Measurements from ENCODE around the gene ACOT11.

Gene ACOT11

DNA sequence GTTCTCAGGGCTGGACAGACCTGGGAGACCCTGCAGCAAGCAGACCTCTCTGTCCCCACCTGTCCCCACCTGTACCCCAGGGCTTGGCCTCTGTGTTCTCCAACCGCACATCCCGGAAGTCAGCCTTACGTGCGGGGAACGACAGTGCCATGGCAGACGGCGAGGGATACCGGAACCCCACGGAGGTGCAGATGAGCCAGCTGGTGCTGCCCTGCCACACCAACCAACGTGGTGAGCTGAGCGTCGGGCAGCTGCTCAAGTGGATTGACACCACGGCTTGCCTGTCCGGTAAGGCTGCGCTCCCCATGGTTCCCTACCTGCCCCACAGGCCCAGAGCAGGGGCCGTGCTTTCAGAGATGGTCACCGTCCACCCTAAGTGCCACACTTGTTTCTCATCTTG lies 36.5 kb downstream of the ACOT11 start:
- no peak for DNase-seq (ENCODE audit: low read depth in 2 of 3, low spot score in 2 of 3)

DNA sequence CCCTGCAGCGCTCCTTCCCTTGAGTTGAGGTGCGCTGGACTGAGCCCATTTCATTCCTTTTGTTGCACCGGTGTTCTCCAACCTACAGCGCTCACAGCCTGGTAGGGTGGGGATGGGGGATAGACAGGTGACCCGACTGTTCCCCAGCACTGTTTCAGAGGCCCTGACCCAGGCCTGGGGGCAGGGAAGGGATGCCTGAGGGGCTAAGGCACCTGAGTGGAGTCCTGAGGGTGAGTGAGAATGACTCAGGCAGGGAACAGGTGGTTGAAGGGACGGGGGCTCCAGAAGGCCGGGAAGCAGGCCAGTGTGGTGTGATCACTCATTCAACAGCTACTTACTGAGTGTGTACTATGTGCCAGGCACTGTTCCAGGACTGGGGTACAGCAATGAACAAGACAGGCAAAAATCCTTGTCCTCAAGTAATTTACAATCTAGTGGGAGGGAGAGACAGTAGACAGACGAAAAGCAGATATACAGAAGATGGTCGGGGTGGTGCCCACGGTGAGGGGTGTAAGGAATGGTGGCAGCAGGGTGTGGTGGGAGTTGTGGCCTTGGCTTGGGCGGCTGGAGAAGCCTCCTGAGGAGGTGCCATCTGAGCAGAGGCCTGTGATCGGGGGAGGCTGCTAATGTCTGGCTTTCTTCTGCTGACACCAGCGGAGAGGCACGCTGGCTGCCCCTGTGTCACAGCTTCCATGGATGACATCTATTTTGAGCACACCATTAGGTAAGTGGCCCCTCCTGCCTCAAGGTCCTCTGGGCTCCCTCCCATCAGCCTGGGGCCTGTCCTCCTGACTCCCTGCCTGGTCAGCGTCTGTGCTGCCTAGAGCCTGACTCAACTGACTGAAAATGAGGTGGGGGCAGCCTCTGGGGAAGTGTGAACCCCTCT lies 37.4 kb downstream of the ACOT11 start:
- DNase-seq (ENCODE audit: low read depth in 2 of 3, low spot score in 2 of 3), result no peak

DNA sequence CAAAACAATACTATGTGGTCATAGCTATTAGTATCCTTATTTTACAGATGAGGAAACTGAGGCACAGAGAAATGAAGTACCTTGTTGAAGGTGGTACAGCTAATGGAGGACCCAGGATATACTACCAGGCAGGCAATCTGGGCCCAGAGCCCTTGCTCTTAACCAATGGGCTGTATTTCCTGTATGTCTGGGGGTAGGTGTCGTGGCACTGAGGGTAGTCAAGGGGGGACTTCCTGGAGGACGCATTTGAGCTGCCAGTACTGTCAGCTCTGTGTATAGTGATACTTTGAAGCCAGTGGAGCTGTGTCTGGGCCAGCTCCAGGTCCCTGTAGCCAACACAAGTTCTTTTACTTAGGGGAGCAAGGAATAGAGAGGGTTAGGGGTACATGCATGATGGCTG lies 40.3 kb downstream of the ACOT11 start:
- DNase-seq (ENCODE audit: low read depth in 2 of 3, low spot score in 2 of 3), result no peak

DNA sequence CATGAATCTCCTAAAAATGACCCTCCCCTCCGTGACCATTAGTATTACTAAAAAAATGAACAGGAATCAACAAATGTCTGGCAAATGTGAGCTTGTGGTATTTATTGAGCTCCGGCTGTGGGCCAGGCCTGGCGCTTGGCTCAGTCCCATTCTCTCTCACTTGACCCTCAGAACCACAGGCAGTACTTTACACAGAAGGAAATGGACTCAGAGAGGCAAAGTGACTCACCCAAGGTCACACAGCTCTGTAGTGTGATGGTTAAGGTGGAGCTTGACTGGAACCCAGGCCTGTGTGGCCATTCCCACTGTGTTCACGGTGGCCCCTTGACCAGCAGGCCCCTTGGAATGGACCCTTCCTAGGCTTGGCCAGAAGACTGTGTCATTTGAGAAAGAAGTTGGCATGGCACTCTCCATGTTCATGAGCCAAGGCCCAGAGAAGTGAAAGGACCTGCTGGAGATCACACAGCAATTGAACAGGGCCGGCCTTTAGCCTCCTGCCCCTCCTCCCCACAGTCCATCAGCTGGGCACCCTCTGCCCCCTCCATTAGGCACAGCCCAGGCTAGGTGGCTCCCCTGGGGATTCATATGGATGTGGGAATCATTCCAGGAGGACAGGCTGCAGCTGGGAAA lies 43.2 kb downstream of the ACOT11 start:
- DNase-seq (ENCODE audit: low read depth in 2 of 3, low spot score in 2 of 3), result no peak

DNA sequence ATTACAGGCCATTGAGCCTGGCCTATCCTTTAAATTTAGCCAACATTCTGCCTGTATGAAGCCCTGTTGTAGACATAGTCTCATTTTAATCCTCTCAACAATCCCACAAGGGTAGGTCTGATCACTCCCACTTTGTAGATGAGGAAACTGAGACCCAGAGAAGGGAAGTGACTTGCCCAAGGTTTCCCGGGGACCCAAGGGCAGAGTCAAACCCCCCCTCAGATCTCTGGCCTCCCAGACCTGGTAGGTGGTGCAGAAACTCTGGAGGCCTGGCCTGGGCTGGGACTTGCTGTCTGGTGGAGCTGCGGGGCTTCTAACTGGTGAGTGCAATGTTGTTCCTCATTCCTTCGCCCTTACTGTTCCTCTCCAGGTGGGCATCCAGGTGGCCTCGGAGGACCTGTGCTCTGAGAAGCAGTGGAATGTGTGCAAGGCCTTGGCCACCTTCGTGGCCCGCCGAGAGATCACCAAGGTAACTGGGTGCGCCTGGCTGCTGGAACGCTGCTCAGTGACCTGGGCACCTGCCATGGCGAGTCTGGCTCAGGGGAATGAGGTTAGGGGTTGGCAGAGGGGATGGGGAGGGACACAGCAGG lies 45.6 kb downstream of the ACOT11 start:
- no peak for DNase-seq (ENCODE audit: low read depth in 2 of 3, low spot score in 2 of 3)

DNA sequence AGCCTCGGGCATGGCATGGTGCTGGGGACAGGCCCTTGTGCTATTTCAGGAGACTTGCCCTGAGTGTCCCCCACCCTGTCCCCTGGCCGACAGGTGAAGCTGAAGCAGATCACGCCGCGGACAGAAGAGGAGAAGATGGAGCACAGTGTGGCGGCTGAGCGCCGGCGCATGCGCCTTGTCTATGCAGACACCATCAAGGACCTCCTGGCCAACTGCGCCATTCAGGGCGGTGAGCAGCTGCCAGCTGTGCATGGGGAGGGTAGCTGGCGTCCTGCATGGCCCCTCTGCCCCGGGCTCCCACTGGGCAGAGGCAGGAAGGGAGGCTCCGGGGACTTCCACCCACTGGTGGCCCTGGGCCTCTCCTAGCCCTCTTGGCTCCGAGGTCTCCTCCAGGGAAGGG lies 46.4 kb downstream of the ACOT11 start:
- no peak for DNase-seq (ENCODE audit: low read depth in 2 of 3, low spot score in 2 of 3)

DNA sequence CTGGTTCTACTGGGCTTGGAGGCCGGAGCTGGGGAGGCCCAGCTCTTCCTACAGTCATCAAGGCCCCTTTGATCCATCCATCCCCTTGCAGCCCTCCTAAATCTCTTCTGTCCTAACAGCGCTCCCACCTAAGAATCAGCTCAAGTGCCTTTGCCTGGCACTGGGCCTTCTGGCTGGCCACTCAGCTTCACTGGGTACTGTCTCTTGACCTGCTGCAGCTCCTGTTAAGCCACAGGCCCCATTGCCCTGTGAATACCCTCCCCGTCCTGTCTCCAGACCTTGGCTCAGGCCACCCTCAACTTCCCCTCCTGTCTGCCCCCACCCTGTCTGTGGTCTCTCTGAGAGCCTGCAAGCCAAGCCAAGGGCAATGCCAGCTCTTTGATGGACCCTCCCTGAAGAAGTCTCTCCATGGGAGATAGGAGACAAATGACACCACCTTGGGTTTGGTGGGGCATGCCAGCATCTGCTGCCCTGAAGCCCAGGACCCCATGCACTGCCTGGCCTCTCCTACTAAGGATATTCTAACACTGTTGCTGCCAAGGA lies 48.0 kb downstream of the ACOT11 start:
- DNase-seq (ENCODE audit: low read depth in 2 of 3, low spot score in 2 of 3), result no peak

DNA sequence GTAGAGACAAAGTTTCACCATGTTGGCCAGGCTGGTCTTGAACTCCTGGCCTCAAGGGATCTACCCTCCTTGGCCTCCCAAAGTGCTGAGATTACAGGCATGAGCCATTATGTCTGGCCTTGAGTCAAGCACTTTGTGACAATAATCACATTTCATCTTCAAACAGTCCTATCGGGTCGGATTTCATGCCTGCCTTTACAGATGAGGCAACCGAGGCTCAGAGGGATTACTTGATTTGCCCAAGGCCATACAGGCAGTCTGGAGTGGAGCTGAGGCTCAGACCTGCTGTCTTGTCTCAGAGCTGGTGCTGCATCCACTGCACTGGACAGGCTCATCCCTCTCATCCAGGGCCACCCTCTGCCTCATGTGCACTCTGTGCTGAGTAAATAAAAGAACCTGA lies 48.7 kb downstream of the ACOT11 start:
- no peak for DNase-seq (ENCODE audit: low read depth in 2 of 3, low spot score in 2 of 3)

DNA sequence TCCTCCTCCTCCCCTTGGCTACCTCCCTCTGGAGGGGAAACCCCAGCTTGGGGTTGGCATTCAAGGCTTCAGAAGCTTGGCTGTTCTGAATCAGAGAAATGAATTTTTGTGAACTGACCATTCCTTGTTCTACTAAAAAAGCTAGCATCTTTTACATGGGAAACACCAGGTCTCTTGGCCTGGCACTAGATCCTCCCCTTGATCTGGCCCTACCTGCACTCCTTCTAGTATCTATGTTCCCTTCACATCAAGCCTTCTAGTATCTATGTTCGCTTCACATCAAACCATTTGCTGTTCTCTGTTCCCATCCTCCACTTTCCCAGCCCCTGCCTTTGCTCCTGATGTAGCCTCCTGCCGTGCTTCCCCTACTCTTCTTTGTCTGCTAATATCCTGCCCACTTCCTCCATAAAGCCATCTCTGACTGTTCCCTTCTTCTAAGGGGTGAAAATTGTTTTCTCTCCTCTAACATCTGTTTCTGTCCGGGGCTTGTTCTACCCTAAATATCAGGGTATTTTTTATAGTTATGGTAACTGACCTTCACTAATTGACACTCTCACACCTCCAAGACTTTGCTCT lies 49.5 kb downstream of the ACOT11 start:
- DNase-seq (ENCODE audit: low read depth in 2 of 3, low spot score in 2 of 3), result no peak

DNA sequence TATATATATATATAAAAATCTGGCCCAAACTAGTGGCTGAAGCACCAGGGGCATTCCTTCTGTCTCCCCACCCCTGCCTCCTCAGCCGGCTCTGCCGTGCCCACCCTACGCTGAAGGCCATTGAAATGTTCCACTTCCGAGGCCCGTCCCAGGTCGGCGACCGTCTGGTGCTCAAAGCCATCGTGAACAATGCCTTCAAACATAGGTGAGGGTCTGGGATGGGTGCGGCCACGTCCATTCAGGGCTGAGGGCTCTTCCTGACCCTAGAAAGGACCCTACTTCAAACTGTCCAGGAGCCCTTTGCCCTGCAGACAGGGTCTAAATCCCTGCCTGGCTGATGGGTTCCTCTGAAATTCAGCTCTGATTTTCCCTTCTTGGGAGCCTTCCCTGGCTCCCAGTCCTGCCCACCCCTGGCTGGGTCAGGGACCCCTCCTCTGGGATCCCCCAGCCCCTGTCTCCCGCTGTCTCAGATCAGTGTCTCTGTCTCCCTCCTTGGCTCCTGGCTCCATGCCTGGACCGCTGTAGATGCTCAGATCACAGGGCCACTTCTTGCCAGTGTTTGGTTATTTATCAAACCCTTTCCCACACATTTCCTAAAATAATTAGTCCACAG lies 51.3 kb downstream of the ACOT11 start:
- no peak for DNase-seq (ENCODE audit: low read depth in 2 of 3, low spot score in 2 of 3)

DNA sequence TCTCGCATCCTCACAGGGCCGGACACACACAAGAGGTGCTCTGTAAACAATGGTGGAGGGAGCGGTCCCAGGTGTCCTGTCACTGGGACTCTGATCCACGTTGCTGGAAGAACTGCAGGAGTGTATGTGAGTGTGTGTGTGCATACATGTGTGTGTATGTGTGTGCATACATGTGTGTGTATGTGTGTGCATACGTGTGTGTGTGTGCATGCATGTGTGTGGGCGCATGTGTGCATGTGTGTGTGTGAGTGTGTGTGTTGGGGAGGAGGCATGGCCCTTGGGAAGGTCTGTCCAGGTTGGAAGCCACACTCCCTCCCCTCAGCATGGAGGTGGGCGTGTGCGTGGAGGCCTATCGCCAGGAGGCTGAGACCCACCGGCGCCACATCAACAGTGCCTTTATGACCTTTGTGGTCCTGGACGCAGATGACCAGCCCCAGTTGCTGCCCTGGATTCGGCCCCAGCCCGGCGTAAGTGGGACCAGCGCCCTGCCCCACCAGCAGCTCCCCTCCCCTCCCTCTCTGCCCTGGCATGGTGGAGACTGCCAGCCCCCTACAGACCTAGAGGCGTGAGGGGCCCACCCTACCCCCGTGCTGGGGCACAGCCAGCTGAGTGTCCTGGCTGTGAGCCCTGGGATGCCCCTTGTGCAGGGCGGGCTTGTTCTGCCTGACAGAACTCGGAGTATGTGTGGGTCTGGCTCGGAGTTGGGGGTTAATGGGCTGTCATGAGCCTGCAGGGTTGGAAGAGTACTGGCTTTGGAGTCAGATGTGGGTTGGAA lies 53.1 kb downstream of the ACOT11 start:
- no peak for DNase-seq (ENCODE audit: low read depth in 2 of 3, low spot score in 2 of 3)

DNA sequence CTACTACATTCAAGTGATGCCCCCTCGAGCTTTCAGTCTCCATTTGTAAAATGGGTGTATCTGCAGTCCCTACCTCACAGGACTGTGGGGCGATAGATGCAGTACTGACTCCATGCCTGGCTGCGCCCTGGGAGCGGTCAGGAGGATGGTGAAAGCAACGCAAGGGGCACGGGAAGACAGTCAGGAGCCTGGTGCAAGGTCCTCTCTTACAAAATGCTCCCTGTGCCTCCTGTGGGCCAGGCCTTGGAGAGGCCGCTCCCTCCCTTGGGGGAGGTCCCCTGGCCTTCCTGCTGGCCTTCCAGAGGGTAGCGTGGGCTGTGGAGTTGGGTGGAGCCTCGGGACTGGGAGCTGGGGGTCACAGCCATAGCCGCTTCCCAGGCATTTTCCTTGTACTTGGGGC lies 53.7 kb downstream of the ACOT11 start:
- DNase-seq (ENCODE audit: low read depth in 2 of 3, low spot score in 2 of 3), result no peak

DNA sequence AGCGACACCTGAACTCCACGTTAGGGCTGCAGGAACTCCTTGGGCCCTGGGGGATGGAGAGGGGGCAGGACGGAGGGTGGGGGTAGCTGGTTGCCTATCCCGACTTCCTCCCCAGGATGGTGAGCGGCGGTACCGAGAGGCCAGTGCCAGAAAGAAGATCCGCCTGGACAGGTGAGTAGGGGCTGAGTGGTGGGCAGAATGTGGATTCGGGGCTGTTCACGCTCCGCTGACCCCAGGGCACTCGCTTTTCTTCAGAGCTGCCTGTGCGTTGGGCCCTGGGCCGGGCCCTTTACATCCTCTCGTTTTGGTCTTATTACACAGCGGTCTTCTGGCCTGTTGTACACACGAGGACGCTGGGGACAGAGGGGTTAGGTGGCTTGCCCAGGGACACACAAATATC lies 54.5 kb downstream of the ACOT11 start:
- DNase-seq (ENCODE audit: low read depth in 2 of 3, low spot score in 2 of 3), result no peak

DNA sequence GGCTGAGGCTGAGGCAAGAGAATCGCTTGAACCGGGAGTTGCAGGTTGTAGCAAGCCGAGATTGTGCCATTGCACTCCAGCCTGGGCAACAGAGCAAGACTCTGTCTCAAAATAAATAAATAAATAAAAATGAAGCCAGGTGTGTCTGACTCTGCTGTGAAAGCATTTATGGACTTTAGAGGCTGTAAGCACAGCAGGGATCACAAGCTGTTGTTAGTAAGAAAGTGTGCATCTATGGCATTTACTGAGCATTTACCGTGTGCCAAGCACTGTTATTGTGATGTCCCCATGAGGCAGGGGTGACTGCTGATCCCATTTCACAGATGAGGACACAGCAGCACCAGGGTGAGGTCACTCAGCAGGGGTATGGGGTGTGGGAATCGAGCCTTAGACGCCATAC lies 55.2 kb downstream of the ACOT11 start:
- no peak for DNase-seq (ENCODE audit: low read depth in 2 of 3, low spot score in 2 of 3)

DNA sequence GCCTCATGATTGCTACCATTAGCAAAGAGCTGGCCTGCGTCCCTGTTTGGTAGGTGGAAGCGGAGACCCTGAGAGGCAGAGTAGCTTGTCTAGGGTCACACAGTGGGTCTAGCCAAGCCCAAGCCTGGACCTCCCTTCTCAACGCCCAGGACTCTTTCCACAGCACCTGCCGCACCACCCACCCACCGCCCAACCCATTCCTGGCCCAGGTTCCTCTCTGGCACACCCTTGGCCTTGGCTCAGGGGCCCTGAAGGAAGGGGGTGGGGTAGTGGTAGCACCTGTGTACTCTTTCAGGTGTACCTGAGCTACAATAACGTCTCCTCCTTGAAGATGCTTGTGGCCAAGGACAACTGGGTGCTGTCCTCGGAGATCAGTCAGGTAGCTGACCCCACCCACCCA lies 56.0 kb downstream of the ACOT11 start:
- DNase-seq (ENCODE audit: low read depth in 2 of 3, low spot score in 2 of 3), result no peak

DNA sequence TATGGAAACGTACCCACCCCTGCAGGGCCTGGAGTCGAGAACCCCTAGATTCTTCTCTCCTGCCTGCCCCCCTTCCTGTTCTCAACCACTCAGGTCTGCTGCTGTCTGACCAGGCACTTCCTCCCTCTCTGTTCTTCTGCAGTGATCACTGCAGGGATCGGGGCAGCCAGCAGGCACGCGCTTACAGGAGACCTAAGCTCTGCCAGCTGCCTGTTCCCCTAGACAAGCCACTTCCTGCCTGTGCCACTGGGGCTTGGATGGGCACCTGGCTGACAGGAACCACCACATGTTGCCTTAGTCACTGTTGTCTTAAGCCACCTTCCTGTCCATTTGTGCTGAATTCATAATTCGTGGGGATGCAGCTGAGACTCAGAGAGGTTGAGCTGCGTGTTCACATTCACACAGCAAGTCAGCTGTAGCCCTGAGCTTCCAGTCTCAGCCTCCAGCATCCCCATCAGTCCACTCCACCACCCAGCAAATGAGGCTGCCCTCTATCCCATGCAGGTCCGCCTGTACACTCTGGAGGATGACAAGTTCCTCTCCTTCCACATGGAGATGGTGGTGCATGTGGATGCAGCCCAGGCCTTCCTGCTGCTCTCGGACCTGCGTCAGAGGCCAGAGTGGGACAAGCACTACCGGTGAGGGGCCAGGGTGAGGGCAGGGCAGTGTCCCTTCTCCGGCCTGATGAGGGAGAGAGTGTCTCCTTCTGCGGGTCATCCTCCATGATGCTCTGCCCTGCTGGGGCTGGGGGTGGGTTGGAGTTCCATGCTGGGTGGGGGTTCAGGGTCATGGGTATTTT lies 56.7 kb downstream of the ACOT11 start:
- peak in 1 of 3 experiments; percentile 1 for DNase-seq (ENCODE audit: low read depth in 2 of 3, low spot score in 2 of 3)

DNA sequence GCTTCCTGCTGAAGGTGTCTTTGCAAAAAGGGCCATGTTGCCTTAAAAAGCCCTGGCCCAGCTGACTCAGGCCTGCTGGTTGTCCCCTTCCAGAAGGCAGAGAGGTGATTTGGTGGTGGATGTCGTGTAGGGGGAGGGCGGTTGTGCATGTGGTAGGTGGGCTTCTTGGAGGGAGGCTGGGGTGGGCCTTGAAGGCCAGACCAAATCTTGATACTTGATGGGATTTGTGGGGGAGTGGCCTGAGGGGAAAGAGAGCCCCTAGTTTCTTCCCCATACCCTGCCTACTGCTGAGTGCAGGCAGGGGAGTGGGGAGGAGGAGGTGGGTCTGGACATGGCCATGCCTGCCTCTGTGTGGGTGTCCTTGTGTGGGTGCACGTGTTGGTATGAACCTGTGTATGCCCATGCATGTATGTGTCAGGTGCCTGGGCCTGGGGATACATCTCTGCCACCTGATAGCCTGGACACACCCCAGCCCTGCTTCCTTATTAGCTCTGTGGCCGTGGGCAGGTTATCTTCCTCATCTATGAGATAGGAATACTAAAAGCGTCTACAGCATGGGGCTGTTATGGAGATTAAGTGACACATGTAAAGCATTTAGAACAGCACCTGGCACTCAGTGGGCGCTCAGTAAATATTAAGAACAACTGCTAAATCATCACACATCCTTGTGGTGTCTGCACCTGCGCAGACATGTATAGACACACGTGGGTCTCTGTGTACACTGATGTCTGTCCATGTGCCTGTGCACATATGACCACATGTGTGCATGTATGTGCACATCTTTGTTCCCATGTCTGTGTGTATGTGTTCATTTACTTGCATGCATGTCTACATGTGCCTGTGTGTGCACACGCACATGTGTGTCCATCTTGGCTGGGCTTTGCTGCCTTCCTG lies 58.3 kb downstream of the ACOT11 start:
- DNase-seq (ENCODE audit: low read depth in 2 of 3, low spot score in 2 of 3), result no peak

DNA sequence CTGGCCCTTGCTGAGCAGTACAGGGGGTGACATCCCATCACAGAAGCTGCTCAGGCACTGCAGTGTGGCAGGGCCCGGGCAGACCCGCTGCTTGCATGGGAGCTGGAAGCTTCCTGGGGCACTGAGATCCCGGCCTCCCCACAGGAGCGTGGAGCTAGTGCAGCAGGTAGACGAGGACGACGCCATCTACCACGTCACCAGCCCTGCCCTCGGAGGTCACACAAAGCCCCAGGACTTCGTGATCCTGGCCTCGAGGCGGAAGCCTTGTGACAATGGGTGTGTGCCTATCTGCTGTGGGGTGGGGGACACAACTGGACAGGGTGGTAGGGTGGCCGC lies 58.9 kb downstream of the ACOT11 start:
- no peak for DNase-seq (ENCODE audit: low read depth in 2 of 3, low spot score in 2 of 3)
